ENCODE results near the gene WNT10A.
A peak's percentile ranks its signal among the peaks of the same experiment; 100 is the strongest.

Gene WNT10A

DNA sequence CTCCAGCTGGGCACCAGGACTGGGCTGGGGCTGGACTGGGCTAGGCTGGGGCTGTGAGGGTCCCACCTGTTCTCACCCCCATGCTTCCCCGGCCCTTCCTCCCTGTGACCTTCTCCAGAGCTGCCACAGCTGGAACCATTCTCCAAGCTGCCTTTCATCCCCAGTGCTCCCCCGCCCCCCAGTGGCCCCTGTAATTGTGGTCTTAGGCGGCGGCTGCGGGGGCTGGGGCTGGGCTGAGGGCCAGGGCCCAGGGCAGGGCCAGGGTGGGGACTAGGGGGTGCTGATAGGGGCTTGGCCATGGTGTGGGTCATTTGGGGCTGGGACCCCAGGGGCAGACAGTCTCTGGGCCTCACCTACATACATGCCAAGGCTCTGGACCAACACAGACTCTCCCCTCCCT lies 2.8 kb upstream of the WNT10A start:
- no peaks in the 10 kb centered on the region for H3K9me3 Mint-ChIP-seq
- H3K4me1 Mint-ChIP-seq: peaks cover 40% of the 10 kb centered on the region
- no peak overlapping the region for H3K27ac Mint-ChIP-seq
- peaks cover 42% of the 10 kb centered on the region for H3K27me3 Mint-ChIP-seq
- ATAC-seq (no peak), DNase-seq (no peak)
- no peaks in the 10 kb centered on the region for H3K36me3 Mint-ChIP-seq (ENCODE audit: low read depth)
- no peak overlapping the region for H3K4me3 Mint-ChIP-seq

DNA sequence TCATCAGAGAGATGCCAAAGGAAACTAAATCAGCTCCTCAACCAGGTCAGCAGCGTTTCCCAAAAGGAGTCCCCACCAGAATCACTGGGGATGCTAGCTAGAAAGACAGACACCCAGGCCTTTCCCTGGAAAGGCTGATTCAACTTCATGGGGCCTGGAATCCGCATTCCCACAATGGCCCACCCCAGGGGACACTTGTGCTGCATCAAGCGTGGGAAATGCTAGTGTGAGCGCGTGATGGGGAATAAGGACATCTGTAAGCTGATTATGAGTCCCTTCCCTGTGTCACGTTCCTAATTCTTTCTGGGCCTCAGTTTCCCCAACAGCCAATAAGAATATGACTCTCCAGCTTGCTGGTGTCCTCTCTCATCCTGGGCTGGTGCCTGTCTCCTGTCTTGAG lies 2.2 kb upstream of the WNT10A start:
- H3K27ac Mint-ChIP-seq: no peak overlapping the region
- H3K27me3 Mint-ChIP-seq: peaks cover 38% of the 10 kb centered on the region
- peaks cover 40% of the 10 kb centered on the region for H3K4me1 Mint-ChIP-seq

DNA sequence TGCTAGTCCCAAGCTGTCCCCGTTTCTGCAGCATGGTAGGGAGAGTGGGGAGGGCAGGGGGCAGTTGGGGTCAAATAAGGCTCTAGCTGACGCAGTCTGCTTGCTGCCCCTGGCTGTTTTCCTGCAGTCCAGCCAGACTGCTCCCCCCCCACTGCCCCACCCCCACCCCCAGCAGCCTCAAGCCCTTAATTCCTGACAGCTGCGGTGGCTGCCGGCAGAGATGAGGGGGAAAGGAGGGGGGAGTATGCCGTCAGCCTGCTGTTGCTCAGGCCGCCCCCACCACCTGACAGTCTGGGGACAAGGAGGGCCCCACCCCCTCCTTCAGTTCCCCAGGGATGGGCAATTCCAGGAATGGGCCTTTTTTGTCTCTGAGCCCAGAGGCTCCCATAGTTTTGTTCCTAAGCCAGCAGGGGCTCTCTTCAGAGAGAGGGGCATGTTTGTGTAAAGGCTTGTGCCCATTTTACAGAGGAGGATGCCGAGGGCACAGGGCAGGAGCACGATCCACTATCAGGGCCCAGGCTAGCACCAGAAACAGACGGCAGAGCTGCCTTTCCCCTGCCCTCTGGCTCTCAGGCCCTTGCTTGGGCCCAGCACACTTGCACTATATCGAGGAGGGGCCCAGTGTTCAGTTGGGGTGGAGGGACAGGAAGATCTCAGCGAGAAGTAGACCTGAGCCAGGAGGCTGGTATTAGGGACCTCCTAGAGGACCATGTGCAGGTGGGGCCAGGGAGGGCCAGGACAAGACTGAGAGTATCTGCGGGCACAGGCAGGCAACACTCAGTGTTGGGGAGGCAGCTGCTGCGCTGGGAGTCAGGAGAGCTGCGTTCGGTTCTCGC lies 1.5 kb upstream of the WNT10A start:
- Mint-ChIP-seq H3K9me3 (no peaks in the 10 kb centered on the region), H3K27me3 (peaks cover 36% of the 10 kb centered on the region), H3K4me1 (peaks cover 40% of the 10 kb centered on the region), H3K27ac (peak overlapping the region; percentile 68), H3K4me3 (peak overlapping the region; percentile 66), H3K36me3 (ENCODE audit: low read depth) (no peaks in the 10 kb centered on the region)
- ATAC-seq (no peak), DNase-seq (no peak)

More for the DNA sequence above, 2.2 kb upstream of the WNT10A start:
- Mint-ChIP-seq H3K4me3 (no peak overlapping the region), H3K9me3 (no peaks in the 10 kb centered on the region), H3K36me3 (ENCODE audit: low read depth) (no peaks in the 10 kb centered on the region)
- DNase-seq (no peak), ATAC-seq (no peak)

DNA sequence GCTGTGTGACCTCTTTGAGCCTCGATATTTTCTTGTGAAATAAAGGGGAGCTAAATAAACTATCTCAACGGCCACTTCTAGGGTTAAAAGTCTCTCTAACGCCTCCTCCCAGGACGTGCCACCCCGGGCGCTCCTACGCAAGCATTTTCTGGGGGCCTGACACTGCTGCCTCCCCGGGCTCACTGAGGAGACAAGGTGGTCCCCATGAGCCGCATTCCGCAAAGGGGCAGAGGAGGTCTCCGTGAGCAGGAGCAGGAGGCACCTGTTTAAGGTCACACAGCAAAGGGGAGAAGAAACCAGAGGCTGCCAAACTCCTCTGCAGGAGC lies 913 bp upstream of the WNT10A start:
- Mint-ChIP-seq H3K4me3 (peak overlapping the region; percentile 66), H3K27me3 (peaks cover 35% of the 10 kb centered on the region), H3K36me3 (ENCODE audit: low read depth) (peaks cover 2% of the 10 kb centered on the region), H3K9me3 (no peaks in the 10 kb centered on the region), H3K27ac (peak overlapping the region; percentile 68), H3K4me1 (peaks cover 45% of the 10 kb centered on the region)
- DNase-seq (no peak), ATAC-seq (peak; percentile 1)

DNA sequence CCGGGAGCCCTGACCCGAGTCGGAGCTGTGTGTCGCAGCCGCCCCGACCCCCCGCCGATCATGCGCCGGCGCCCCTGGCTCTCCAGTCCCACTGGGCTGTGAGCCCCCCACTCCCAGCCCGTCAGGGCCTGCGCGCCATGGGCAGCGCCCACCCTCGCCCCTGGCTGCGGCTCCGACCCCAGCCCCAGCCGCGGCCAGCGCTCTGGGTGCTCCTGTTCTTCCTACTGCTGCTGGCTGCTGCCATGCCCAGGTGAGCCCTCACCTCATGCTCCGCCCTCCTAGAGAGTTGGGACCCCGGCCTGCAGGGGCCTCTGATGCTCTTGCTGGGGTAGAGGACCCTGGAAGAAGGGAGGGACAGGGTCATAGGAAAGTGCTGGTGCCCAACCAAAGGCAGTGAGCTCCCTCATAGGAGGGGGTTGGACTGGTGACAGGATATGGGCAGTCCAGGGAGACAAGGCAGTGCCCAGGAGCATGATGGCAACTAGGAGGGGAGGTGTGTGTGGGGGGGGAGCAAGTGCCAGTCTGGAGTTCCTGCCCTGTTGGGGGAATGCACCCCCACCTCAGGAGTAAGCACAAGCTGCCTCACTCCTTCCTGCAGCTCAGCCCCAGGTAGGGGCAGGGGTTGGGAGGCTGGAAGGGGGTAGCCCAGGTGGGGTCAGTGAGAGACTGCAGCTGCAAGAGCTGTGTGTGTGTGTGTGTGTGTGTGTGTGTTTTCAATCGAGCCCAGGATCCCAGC lies 375 bp downstream of the WNT10A start:
- H3K4me3 Mint-ChIP-seq: peak overlapping the region; percentile 69
- H3K27ac Mint-ChIP-seq: no peak overlapping the region
- H3K36me3 Mint-ChIP-seq (ENCODE audit: low read depth): peaks cover 2% of the 10 kb centered on the region
- ATAC-seq: no peak
- H3K9me3 Mint-ChIP-seq: no peaks in the 10 kb centered on the region
- peaks cover 49% of the 10 kb centered on the region for H3K4me1 Mint-ChIP-seq
- peaks cover 30% of the 10 kb centered on the region for H3K27me3 Mint-ChIP-seq
- no peak for DNase-seq

DNA sequence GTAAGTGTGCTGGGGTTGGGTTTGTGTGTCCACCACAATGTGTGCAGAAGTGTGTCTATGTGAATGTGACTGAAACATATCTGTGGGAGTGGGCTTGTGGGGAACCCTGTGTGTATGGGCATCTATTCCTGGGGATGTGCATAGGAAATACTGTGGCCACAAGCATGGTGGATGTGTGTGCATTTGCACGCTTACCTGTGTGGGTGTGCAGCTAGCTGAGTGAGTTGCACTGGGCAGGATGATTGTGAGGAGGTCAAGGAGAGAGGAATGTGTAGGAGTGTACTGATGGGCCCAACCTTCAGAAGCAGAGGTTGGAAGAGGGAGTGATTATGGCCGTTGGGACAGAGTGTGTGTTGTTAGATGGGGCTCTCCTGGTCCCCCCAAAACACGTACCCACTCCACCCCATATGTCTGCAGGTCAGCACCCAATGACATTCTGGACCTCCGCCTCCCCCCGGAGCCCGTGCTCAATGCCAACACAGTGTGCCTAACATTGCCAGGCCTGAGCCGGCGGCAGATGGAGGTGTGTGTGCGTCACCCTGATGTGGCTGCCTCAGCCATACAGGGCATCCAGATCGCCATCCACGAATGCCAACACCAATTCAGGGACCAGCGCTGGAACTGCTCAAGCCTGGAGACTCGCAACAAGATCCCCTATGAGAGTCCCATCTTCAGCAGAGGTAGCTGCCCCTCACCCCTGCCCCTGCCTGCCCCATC lies 1.2 kb downstream of the WNT10A start:
- H3K9me3 Mint-ChIP-seq: no peaks in the 10 kb centered on the region
- DNase-seq (no peak), ATAC-seq (no peak)
- H3K27me3 Mint-ChIP-seq: peaks cover 26% of the 10 kb centered on the region
- peaks cover 2% of the 10 kb centered on the region for H3K36me3 Mint-ChIP-seq (ENCODE audit: low read depth)
- H3K4me1 Mint-ChIP-seq: peaks cover 48% of the 10 kb centered on the region
- no peak overlapping the region for H3K27ac Mint-ChIP-seq
- peak overlapping the region; percentile 12 for H3K4me3 Mint-ChIP-seq

DNA sequence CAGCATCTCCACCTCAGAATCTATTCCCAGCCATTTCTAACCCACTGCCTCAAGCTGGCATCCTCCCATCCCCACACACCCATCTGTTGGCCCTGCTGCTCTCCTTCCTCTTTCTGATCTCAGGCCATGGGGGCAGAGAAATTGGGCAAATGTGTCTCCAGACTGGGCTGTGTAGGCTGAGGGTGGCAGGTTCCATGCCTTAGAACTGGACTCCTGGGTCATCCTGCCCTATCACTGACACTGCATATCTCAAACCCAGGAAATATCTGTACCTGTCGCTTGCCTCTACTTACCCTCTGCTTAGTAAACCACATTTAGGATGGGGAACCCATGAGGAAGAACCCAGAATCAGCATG lies 1.8 kb downstream of the WNT10A start:
- Mint-ChIP-seq H3K36me3 (ENCODE audit: low read depth) (peaks cover 2% of the 10 kb centered on the region), H3K4me1 (peaks cover 43% of the 10 kb centered on the region), H3K27me3 (peaks cover 26% of the 10 kb centered on the region), H3K9me3 (no peaks in the 10 kb centered on the region), H3K4me3 (no peak overlapping the region), H3K27ac (peak overlapping the region; percentile 39)
- ATAC-seq (no peak), DNase-seq (no peak)

DNA sequence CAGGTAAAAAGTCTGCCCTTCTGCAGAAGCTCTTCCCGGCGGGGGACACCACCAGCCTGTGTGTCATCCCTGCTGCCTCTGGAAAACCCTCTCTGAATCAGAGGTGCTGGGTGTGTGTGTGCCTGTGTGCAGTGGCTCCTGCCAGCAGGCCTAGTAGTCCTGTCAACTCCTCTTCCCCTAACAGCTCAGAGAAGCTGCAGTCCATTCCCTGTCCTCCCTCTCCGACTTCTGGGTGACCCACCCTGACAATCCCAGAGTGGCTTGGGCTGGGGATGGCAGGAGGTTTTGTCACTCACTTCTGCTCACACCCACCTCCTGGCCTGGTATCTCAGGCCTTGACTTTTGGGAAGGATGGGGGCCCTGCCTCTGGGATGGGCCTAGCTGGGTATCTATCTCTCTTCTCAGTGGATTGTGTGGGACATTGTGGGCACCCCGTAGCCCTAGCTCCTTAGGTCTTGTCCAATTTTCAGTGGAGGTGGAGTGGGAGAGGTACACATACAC lies 2.3 kb downstream of the WNT10A start:
- no peaks in the 10 kb centered on the region for H3K9me3 Mint-ChIP-seq
- no peak overlapping the region for H3K27ac Mint-ChIP-seq
- ATAC-seq (peak; percentile 52), DNase-seq (no peak)
- peaks cover 2% of the 10 kb centered on the region for H3K36me3 Mint-ChIP-seq (ENCODE audit: low read depth)
- H3K27me3 Mint-ChIP-seq: peaks cover 26% of the 10 kb centered on the region
- H3K4me1 Mint-ChIP-seq: peaks cover 43% of the 10 kb centered on the region
- H3K4me3 Mint-ChIP-seq: peak overlapping the region; percentile 10

DNA sequence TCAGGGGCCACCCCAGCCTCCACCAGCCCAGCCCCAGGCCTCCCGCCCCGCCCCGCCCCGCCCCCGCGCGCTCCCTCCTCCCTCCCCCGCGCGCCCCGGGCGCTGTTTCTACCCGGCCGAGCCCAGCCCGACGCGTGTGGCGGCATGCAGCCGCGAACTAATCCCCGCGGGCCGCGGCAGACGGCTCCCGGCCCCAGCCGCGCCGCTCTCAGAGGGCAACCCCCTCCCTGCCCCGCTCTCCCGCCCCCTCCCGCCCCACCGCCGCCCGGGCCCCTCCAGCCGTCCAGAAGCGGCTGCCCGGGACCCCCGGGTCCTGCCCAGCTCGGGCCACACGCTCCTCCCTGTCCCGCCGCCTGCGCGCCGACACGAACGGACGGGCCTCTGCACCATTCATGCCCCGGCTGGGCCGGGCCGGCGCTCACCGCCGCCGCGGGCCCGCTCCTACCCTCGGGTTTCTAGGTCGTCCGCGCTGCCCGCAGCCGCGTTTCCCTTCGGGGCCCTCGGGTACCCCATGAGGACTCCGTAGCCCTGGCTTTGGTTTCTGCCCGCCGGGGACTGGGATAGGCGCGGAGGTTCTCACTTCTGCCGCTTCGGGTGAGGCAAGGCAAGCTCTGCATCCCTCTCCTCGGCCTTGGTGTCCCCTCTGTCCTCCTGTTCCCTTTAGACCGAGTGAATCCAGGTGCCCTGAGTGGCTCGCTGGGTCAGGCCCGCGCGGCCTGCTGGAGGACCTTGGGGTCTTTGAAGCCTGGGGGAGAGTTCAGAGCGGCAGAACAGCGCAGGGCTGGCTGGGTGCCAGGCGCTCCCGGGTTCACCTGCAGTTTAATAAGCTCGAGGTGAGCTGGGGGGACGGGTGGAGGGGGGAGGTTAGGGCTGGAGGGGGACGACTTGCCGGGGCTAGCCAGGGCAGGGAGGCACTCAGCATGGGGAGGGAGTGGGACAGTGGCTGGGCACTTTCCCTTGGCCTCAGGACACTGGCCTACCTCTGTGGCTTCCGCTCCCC lies 3.1 kb downstream of the WNT10A start:
- ATAC-seq: no peak
- Mint-ChIP-seq H3K4me1 (peaks cover 42% of the 10 kb centered on the region), H3K9me3 (no peaks in the 10 kb centered on the region), H3K27me3 (peaks cover 26% of the 10 kb centered on the region), H3K36me3 (ENCODE audit: low read depth) (peaks cover 2% of the 10 kb centered on the region), H3K4me3 (no peak overlapping the region), H3K27ac (no peak overlapping the region)
- no peak for DNase-seq

DNA sequence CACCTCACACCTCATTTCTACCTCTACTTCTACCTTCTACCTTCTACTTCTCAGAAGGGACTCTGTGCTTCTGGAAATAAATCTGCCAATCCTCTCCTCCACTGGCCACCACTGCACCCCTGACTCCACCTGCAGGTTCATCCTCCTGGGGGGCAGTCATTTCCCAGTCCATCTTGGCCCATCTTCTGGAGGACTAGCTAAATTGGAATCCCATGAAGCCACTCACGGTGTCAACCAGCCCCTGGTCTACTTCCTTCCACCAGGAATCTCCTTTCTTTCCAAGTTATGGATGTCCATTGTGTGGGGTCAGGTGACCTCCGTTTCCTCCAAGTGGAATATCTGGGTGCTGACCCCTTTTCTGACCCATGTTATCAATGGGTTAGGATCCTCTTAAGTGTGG lies 3.9 kb downstream of the WNT10A start:
- DNase-seq (no peak), ATAC-seq (no peak)
- H3K4me1 Mint-ChIP-seq: peaks cover 37% of the 10 kb centered on the region
- H3K27me3 Mint-ChIP-seq: peaks cover 23% of the 10 kb centered on the region
- H3K27ac Mint-ChIP-seq: peak overlapping the region; percentile 28
- no peak overlapping the region for H3K4me3 Mint-ChIP-seq
- no peaks in the 10 kb centered on the region for H3K9me3 Mint-ChIP-seq
- H3K36me3 Mint-ChIP-seq (ENCODE audit: low read depth): peaks cover 2% of the 10 kb centered on the region

DNA sequence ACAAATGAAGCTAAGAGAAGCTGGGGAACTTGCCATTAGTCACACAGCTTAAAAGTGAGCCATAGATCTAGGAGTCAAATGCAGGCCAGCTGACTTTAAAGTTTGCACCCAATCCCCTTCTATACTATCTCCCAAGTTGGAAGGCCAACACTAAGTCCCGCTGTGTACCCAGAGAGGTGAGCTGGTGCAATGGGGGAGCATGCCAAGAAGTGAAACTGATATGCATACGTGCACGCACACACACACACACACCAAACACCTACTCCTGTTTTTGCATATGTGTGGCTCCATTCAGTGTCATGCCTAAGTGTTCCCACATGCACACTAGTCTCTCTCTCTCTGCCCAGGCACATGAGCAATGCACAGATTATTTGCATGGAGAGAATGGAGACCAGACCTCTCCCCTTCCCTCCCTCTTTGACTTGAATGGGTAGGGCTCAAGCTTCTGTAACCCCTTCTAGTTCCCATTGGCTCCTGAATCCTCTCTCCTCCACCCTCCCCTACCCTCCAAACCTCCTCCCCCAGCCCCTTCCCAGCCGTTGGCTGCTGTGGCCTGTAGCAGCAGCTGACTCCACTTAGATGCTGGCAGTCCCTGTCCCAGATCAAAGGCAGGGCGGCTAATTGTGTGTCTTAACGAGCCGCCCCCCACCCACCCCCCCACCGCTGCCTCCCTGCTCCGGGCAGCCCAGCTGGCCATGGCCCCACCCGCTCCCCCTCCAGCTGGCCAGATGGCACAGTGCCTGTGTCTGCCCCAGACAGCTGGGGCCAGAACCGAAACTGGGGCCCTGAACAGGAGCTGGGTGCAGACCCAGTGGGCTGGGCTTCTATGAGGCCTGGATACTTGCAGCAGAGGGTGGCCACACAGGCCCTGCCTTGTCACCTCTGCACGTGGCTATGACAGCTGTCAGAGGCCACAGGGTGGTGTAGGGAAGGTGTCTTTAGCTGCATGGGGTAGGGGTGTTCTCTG lies 5.6 kb downstream of the WNT10A start:
- Mint-ChIP-seq H3K27me3 (peaks cover 20% of the 10 kb centered on the region), H3K36me3 (ENCODE audit: low read depth) (peaks cover 2% of the 10 kb centered on the region), H3K27ac (no peak overlapping the region), H3K9me3 (no peaks in the 10 kb centered on the region), H3K4me3 (no peak overlapping the region), H3K4me1 (peaks cover 31% of the 10 kb centered on the region)
- ATAC-seq: no peak
- no peak for DNase-seq

DNA sequence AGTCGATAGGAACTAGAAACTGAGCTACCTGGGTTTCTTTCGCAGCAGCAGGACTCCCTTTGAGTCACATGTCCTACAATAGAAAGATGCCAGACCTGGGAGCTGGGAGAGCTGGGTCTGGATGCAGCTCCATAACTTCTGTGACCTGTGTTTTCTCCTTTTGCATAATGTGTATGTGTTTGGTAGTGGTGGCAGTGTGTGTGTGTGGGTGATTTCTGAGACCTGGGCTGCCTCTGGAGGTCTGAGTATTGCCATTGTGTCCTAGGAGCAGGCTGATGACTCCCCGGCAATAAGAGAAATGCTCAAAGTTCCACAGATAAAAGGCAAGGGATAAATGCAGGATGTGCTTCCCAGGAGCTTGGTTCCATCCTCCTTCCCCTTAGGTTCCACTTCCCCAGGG lies 6.4 kb downstream of the WNT10A start:
- no peaks in the 10 kb centered on the region for H3K9me3 Mint-ChIP-seq
- H3K4me3 Mint-ChIP-seq: no peak overlapping the region
- peaks cover 35% of the 10 kb centered on the region for H3K4me1 Mint-ChIP-seq
- peaks cover 18% of the 10 kb centered on the region for H3K27me3 Mint-ChIP-seq
- no peak for DNase-seq
- no peak overlapping the region for H3K27ac Mint-ChIP-seq
- no peak for ATAC-seq
- H3K36me3 Mint-ChIP-seq (ENCODE audit: low read depth): peaks cover 2% of the 10 kb centered on the region

DNA sequence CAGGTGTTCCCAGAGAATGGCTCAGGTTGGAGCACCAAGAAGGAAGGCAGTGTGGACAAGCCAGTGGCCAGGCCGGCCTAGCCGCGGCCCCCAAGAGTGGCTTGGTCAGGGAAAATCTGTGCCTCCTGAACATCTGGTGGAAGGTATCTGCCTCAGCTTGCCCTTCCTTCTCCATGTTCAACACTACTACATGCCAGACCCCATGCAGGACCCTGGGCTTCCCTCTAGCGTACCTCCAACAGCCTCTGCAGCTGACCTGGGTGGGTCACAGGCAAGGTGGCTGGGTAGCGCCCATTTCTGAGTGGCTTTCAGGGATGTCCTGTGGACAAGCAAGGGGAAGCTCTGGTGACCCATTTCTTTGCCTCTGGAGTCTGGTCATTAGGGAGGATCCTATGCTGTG lies 7.7 kb downstream of the WNT10A start:
- peaks cover 36% of the 10 kb centered on the region for H3K4me1 Mint-ChIP-seq
- H3K36me3 Mint-ChIP-seq (ENCODE audit: low read depth): peaks cover 2% of the 10 kb centered on the region
- no peaks in the 10 kb centered on the region for H3K9me3 Mint-ChIP-seq
- no peak for DNase-seq
- no peak overlapping the region for H3K27ac Mint-ChIP-seq
- peaks cover 13% of the 10 kb centered on the region for H3K27me3 Mint-ChIP-seq
- no peak for ATAC-seq
- no peak overlapping the region for H3K4me3 Mint-ChIP-seq

Measured in activated naive CD8-positive, alpha-beta T cell treated with anti-CD3 and anti-CD28 coated beads, Interleukin-2, amount 50 U/mL, for 24 hours (primary cell).